ENCODE measurements around the gene MYO1A. TPM values are rescaled to one million over a fixed set of nuclear protein-coding genes. Genes with fewer than 3 reads are reported as not detected.

MYO1A gene
- total RNA-seq: under 1 TPM in 3 of 4 donors, not detected in 1; 0.28 to 0.43 (median 0.35) TPM
- 0.02 TPM for polyA plus RNA-seq
- long read RNA-seq, donor 1: 0 reads
- long read RNA-seq, donor 2: 0 reads
- long read RNA-seq, donor 3: 0 reads
- long read RNA-seq, donor 4: 0 reads

DNA sequence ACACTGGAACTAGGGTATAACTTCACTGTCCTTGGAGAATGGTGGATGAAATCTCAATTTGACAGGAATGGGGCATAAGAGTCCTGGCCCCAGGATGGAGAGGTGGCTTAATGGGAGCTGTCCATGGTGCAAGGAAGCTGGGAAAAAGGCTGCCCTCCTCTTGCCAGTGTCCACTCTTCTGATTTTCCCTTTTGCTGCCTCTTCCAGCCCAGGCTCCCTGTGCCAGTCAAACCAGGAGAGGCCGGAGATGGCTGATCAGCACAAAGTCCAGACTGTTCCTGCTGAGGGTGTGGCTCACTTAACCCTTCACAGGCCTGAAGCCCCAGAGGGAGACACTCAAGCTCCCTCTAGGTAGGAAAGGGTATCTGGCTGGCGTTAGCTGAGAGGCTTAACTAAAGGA, at the start of gene MYO1A:
Gene MYO1A (minus strand): TSS at position 240 of the 400 bp plus-strand sequence. CDS start 1,806 bp downstream, outside the sequence.
- DNase-seq (no peak), ATAC-seq (no peak)
- Histone ChIP-seq H3K4me1 (ENCODE audit: control insufficient read depth, insufficient read depth, low read length) (no peaks in the 10 kb centered on the region), H3K27ac (ENCODE audit: low read length) (no peak within 1 kb of the TSS), H3K27me3 (ENCODE audit: control insufficient read depth, insufficient read depth) (no peaks in the 10 kb centered on the region), H3K9me3 (ENCODE audit: control insufficient read depth, low read length) (no peaks in the 10 kb centered on the region), H3K4me3 (ENCODE audit: low read length) (no peak within 1 kb of the TSS)
- intact Hi-C loops (cut with DNase I): no loop called here
- 31% methylated on average over 2 of the region's 2 CpGs for WGBS

DNA sequence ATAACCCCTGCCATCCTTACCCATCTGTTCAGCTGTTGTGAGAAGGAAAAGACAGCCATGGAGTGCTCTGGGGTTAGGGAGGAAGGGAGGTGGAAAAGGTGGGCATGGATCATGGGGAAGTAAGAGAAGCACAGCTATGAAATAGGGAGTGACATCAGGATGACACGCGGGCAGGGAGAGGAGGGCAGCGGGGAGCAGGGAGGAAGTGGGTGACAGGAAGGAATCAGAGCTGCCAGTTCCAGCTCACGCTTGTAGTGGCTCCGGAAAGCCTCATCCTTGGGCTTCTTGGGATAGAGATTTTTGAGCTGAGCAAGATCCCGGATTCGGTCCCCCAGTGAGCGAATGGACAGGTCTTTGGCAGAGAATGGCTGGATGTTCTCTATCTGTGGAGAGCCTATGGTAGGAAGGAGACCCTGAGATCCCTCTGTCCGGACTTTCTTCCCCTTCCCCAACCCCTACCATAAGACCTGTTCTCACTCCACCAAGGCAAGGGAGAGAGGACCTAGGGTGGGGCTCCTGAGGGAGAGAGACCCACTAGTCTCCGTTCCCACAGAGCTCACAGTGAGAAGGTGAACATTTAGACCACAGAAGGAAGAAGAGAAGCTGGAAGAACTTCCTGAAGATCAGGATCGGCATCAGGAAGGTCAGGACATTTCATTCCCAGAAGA, 49.3 kb upstream of the MYO1A start:
- ATAC-seq (no peak), DNase-seq (no peak)
- Histone ChIP-seq H3K4me3 (ENCODE audit: low read length) (no peak overlapping the region), H3K9me3 (ENCODE audit: control insufficient read depth, low read length) (no peaks in the 10 kb centered on the region), H3K27ac (ENCODE audit: low read length) (no peak overlapping the region), H3K27me3 (ENCODE audit: control insufficient read depth, insufficient read depth) (no peaks in the 10 kb centered on the region), H3K4me1 (ENCODE audit: control insufficient read depth, insufficient read depth, low read length) (no peaks in the 10 kb centered on the region)
- intact Hi-C loops (cut with DNase I): no loop called here
- WGBS: 72% methylated on average over 11 of the region's 11 CpGs

DNA sequence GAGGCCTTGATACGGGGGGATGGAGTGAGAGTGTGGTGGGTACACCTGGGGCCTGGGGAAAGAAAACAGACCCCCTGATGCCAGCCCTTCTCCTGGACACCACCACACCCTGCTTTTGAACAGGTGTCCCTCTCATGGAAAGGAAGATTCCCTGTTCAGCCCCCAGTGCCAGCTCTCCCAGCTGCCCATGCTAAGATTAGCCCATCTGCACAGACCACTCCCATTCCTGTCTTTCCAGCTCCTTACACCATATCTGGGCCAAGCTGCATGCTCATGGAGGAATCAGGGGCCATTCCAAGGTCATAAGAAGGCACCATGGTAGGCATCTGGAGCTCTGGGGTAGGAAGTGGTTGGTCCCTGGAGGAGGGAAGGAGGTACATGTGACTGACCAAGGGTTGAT, 48.6 kb upstream of the MYO1A start:
- Histone ChIP-seq H3K4me3 (ENCODE audit: low read length) (no peak overlapping the region), H3K4me1 (ENCODE audit: control insufficient read depth, insufficient read depth, low read length) (no peaks in the 10 kb centered on the region), H3K9me3 (ENCODE audit: control insufficient read depth, low read length) (no peaks in the 10 kb centered on the region), H3K27ac (ENCODE audit: low read length) (no peak overlapping the region), H3K27me3 (ENCODE audit: control insufficient read depth, insufficient read depth) (no peaks in the 10 kb centered on the region)
- 79% methylated on average over 1 of the region's 1 CpG for WGBS
- intact Hi-C loops (cut with DNase I): no loop called here
- ATAC-seq: no peak
- DNase-seq: no peak

DNA sequence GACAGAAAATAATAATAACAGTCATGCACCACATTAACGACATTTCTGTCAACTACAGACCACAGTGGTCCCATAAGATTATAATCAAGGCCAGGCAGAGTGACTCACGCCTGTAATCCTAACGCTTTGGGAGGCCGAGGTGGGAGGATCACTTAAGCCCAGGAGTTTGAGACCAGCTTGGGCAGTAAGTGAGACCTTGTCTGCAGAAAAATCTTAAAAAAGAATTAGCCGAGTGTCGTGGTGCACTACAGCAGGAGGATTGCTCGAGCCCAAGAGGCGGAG, 47.6 kb upstream of the MYO1A start:
- no peak overlapping the region for H3K27ac ChIP-seq (ENCODE audit: low read length)
- intact Hi-C loops (cut with DNase I): no loop called here
- H3K4me3 ChIP-seq (ENCODE audit: low read length): no peak overlapping the region
- H3K9me3 ChIP-seq (ENCODE audit: control insufficient read depth, low read length): no peaks in the 10 kb centered on the region
- H3K4me1 ChIP-seq (ENCODE audit: control insufficient read depth, insufficient read depth, low read length): no peaks in the 10 kb centered on the region
- H3K27me3 ChIP-seq (ENCODE audit: control insufficient read depth, insufficient read depth): no peaks in the 10 kb centered on the region
- DNase-seq (no peak), ATAC-seq (no peak)
- 89% methylated on average over 8 of the region's 8 CpGs for WGBS

DNA sequence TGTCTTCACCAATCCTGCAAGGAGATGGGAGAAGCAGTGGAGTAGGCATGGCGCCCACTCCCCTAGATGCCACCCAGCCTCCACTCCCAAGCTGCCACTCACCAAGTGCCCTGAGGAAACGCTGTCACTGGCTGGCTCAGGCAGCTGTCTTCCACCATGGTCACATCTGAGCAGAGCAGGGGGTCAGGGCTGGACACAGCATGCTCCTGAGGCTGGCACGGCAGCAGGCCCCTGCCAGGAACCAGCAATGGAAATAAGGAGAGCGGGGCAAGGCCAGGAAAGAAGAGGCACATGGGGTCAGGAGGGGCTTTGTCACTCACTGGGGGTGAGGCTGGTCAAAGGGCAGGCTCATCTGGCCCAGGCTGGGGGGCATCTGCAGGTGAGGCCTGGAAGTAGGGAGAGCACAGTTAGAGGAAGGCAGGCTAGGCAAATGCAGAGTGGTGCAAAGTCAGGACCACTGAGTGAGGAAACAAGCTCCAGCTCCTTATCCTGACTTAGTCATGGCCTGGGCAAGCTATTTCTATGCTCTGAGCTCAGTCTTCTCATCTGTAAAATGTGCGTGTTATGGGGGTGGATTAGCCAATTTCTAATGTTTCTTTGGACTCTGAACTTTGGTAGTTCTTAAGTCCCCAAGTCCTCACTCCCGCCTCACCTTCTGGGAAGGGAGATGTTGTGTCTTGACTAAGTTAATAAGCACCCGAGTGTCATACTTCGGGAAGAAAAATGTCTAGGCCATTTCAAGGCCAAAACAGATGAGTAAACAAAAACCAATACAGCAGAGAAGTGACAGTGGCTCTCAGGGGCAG, 47.0 kb upstream of the MYO1A start:
- no peaks in the 10 kb centered on the region for H3K27me3 ChIP-seq (ENCODE audit: control insufficient read depth, insufficient read depth)
- no peaks in the 10 kb centered on the region for H3K9me3 ChIP-seq (ENCODE audit: control insufficient read depth, low read length)
- WGBS: 87% methylated on average over 8 of the region's 8 CpGs
- intact Hi-C loops (cut with DNase I): no loop called here
- H3K4me1 ChIP-seq (ENCODE audit: control insufficient read depth, insufficient read depth, low read length): no peaks in the 10 kb centered on the region
- ATAC-seq (no peak), DNase-seq (peak in 1 of 3 donors; percentile 45)
- no peak overlapping the region for H3K4me3 ChIP-seq (ENCODE audit: low read length)
- H3K27ac ChIP-seq (ENCODE audit: low read length): no peak overlapping the region

DNA sequence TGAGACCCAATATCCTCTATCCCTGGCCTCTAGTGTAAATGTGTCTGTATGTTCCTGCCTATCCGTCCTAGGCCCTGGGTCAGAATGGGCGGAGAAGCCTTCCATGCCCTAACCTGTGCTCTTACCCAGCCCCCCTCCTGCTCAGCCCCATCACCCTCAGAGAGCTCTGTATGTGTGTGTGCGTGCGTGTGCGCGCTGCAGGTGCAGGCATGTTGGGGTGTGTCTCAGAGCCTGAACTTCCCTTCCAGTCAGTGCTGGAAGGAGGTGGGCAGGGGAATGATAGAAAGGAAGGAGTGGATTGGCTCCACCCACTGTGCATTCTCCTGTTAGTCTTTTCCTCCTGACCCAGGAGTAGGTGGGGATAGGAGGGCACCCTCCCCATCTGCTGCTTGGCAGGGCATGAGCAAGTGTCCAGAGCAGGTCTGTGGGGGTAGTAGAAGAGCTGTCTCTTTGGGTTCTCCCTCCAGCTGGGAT, 46.2 kb upstream of the MYO1A start:
- intact Hi-C loops (cut with DNase I): no loop called here
- ATAC-seq: no peak
- no peak overlapping the region for H3K4me3 ChIP-seq (ENCODE audit: low read length)
- H3K4me1 ChIP-seq (ENCODE audit: control insufficient read depth, insufficient read depth, low read length): peaks cover under 1% of the 10 kb centered on the region
- H3K9me3 ChIP-seq (ENCODE audit: control insufficient read depth, low read length): no peaks in the 10 kb centered on the region
- no peak overlapping the region for H3K27ac ChIP-seq (ENCODE audit: low read length)
- 80% methylated on average over 6 of the region's 6 CpGs for WGBS
- peak in 1 of 3 donors; percentile 40 for DNase-seq
- H3K27me3 ChIP-seq (ENCODE audit: control insufficient read depth, insufficient read depth): no peaks in the 10 kb centered on the region

DNA sequence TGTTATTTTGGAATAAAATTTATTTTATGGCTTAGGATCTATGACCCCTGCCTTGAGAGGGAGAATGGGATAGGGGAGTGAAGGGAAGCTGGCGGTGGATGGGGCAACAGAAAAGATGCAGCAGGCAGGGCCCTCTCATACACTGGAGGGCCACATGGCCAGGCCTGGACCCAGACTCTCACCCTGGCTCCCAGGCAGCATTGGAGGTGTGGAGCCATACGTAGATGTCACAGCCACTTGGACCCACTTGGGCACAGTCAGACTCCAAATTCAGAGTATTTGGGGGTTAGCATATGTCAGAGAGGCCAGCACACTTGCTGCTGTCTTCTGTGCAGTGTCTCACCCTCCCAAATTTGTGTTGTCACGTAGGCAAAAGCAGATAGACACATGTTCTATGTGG, 45.5 kb upstream of the MYO1A start:
- intact Hi-C loops (cut with DNase I): no loop called here
- Histone ChIP-seq H3K27ac (ENCODE audit: low read length) (no peak overlapping the region), H3K4me3 (ENCODE audit: low read length) (no peak overlapping the region), H3K27me3 (ENCODE audit: control insufficient read depth, insufficient read depth) (no peaks in the 10 kb centered on the region), H3K4me1 (ENCODE audit: control insufficient read depth, insufficient read depth, low read length) (peaks cover 4% of the 10 kb centered on the region), H3K9me3 (ENCODE audit: control insufficient read depth, low read length) (no peaks in the 10 kb centered on the region)
- 82% methylated on average over 3 of the region's 3 CpGs for WGBS
- DNase-seq: peak in 1 of 3 donors; percentile 32
- no peak for ATAC-seq

DNA sequence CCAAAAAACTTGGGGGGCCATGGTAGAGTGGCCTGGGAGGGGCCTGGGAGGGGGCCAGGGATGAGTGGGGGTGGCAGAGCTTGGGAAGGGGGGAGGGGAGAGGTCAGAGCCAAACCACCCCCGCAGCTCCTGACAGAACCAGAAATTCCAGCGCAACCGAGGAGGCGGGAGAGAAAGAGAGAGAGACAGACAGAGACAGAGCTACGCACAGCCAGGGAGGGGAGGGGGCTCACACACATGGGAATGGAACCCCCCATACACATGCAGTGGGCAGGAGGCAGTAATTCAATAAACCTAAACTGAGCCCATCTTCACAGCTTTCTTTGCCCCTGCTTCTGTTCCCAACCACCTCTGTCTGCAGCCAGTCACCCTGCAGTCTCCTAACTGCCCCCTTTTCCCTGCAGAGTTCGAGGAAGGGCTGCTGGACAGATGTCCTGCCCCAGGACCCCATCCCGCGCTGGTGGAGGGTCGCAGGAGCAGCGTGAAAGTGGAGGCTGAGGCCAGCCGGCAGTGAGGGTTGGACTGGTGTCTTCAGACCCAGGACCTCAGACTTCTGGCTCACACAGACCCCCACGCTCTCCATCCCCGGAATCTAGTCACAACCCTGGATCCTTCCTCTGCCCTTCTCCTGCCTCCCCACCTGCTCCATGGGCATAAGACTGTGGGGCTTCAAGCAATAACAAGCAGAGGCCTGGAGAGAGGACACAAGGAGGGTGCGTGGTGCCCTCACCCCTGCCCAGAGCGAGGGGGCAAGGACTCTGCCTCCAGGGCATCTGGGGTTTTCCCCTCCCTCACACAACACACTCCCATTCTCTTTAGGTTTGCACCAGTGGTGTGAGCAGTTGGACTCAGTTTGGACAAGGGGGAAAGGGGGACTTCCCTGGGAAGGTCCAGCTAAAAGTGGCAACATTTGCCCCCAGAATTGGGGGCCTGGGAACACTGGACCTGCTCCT, 44.6 kb upstream of the MYO1A start:
- WGBS: 45% methylated on average over 15 of the region's 15 CpGs
- no peak overlapping the region for H3K4me3 ChIP-seq (ENCODE audit: low read length)
- peaks cover 4% of the 10 kb centered on the region for H3K4me1 ChIP-seq (ENCODE audit: control insufficient read depth, insufficient read depth, low read length)
- ATAC-seq: no peak
- peak in 1 of 3 donors; percentile 60 for DNase-seq
- peak overlapping the region; percentile 40 for H3K27ac ChIP-seq (ENCODE audit: low read length)
- no peaks in the 10 kb centered on the region for H3K27me3 ChIP-seq (ENCODE audit: control insufficient read depth, insufficient read depth)
- no peaks in the 10 kb centered on the region for H3K9me3 ChIP-seq (ENCODE audit: control insufficient read depth, low read length)
- intact Hi-C loops (cut with DNase I): no loop called here

DNA sequence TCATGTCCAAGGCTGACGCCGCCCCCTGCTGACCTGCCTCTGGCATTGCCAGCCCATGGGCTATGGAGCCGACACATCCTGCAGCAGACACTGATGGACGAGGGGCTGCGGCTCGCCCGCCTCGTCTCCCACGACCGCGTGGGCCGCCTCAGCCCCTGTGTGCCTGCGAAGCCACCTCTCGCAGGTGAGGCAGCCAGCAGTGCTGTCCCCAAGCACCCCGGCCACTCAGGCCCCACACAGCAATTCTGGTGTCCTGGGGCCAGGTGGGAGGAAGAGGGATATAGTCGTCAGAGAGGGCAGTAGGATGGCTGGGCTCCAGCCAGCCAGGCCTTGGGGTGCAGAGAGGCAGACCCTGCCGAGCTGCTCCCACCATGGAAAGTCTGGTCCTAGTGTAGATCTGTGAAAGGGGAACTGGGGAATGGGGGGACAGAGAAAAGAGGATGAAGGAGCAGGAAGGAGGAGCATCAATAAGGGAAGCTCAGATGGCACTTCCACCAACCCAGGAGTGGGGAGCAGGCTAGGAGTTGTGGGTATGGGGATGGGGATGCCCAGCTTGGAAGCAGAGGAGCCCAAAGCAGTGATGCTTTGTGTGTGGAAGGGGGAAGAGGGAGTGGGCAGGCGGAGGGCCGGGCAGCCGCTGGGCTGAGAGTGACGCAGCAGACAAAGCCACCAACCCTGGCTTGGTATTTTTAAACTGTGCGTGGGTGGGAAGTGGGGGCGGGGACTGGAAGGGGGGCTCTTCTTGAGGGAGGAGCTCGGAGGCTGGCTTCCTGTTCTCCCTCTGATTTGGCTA, 43.7 kb upstream of the MYO1A start:
- intact Hi-C loops (cut with DNase I): no loop called here
- no peak overlapping the region for H3K4me3 ChIP-seq (ENCODE audit: low read length)
- no peaks in the 10 kb centered on the region for H3K9me3 ChIP-seq (ENCODE audit: control insufficient read depth, low read length)
- DNase-seq (peak; percentile 83 to 93 (median 92)), ATAC-seq (peak; percentile 58 to 68)
- peak overlapping the region; percentile 9 for H3K27ac ChIP-seq (ENCODE audit: low read length)
- no peaks in the 10 kb centered on the region for H3K27me3 ChIP-seq (ENCODE audit: control insufficient read depth, insufficient read depth)
- H3K4me1 ChIP-seq (ENCODE audit: control insufficient read depth, insufficient read depth, low read length): peaks cover 4% of the 10 kb centered on the region
- 36% methylated on average over 24 of the region's 24 CpGs for WGBS

DNA sequence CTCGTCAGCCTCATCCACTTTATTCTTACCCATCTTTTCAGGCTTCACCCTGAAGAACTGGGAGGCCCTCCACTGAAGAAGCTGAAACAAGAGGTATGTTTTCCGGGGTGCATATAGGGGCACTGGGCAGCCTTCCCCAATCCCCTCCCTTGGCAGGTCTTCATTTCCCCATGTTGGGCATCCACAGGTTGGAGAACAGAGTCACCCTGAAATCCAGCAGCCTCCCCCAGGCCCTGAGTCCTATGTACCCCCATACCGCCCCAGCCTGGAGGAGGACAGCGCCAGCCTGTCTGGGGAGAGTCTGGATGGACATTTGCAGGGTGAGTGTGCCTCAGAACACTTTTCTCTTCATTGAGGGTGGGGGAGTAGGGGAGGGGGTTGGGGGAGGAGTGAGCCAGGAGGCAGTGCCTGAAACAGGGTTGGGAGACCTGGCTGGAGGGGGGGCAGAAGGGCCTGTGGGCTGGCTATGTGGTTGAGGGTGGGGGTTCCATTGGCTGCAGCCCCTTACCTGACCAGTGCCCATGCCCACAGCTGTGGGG, 43.0 kb upstream of the MYO1A start:
- H3K27me3 ChIP-seq (ENCODE audit: control insufficient read depth, insufficient read depth): no peaks in the 10 kb centered on the region
- intact Hi-C loops (cut with DNase I): no loop called here
- 72% methylated on average over 4 of the region's 4 CpGs for WGBS
- no peak overlapping the region for H3K27ac ChIP-seq (ENCODE audit: low read length)
- H3K9me3 ChIP-seq (ENCODE audit: control insufficient read depth, low read length): no peaks in the 10 kb centered on the region
- no peak for DNase-seq
- H3K4me1 ChIP-seq (ENCODE audit: control insufficient read depth, insufficient read depth, low read length): peaks cover 4% of the 10 kb centered on the region
- no peak for ATAC-seq
- H3K4me3 ChIP-seq (ENCODE audit: low read length): no peak overlapping the region

All from right cardiac atrium (tissue), 5 donors.